NCI-H1105 treated with DMSO at 0.1 percent for 48 hours (cell line): ENCODE data around the gene COL12A1.

Experiments used
- DNase-seq: peaks from one replicate; lab custom pipeline; 2025; lab: John Stamatoyannopoulos, UW

Gene COL12A1

DNA sequence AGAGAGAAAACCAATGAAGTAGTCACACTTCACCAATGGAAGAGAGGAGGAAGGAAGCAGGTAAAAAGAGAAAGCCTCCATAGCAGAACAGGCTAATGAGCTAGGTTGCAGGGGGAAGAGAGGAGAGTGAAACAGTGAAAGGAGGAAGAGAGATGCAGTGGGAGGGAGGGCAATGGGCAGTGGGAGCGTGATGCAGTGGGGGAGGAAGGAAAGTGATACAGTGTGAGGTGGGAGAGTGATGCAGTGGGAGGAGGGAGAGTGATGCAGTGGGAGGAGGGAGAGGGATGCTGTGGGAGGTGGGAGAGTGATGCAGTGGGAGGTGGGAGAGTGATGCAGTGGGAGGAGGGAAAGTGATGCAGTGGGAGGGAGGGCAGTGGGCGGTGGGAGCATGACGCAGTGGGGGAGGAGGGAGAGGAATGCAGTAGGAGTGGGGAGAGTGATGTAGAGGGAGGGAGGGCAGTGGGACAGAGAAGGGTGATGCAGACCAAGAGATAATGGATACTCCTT, 29.7 kb downstream of the COL12A1 start:
- no peak for DNase-seq

DNA sequence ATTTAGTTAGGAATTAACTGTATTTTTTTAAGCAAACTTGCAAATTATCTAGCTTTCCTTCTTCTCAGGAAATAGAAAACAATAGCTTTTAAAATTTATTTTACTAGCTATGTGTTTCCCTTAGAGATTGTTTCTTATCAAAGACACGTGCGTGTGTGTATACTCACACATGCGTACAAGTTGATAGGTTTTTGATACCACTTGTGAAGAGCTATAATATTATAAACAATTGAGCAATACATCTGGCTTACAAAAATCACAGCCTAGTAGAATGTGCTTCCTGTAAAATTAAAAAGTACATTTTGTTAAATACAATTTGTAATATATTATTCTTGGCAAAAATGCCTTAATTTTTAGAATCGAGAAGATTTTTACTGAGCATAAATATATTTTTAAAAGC, 33.9 kb downstream of the COL12A1 start:
- no peak for DNase-seq

DNA sequence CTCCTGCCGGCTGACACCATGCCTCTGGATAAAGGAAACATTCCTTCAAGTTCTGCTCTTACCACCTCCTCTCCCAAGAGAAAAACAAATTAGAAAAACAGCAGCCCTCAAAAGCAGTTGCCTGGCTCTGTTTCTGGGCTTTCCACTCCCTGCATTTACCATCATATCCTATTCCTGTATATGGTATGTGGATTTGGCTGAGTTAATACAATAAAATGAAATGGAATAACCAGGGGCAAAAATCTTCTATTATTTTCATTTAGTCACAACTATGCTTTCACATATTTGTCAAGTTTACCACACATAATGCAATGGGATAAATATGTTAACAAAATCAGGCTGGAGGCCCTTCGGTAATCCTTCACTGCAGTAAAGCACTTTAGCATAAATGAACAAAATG, 34.3 kb downstream of the COL12A1 start:
- DNase-seq = no peak

DNA sequence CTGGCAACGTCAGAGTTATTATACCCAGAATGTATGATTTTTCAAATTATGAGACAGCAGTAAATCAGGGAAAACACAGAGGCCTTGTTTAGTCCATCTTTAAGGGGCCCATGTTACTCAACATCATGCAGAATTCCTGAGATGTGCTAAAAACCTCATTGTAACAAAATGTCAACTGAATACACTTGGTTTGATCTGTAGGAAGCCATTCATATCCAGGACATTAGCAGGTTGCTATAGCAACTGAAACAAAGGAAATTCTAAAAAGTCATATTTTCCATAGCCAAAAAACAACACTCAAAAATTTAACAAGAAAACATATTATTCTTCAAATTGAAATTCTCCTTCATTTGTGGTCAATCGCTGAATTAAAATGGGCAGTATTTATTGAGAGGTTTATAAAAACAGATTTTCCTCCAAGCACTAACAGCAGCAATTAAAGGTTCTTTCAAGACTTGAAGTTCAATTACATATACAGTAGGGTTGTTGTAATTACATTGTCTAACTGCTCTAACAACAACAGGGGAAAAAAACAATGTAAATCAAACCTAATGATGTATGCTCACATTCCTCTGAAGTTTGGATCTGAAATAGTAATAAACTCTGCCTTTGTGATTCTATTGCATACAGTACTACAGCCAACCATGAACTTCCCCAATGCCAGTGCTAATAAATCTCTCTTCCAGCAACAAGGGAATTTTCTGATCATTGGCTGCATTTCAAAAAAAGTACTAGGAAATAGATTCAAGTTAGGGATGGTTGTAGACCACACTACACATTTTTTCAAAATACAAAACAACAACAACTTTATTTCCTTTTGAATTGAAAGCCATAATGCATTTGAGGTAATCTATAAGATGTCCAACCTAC, 34.9 kb downstream of the COL12A1 start:
- no peak for DNase-seq

DNA sequence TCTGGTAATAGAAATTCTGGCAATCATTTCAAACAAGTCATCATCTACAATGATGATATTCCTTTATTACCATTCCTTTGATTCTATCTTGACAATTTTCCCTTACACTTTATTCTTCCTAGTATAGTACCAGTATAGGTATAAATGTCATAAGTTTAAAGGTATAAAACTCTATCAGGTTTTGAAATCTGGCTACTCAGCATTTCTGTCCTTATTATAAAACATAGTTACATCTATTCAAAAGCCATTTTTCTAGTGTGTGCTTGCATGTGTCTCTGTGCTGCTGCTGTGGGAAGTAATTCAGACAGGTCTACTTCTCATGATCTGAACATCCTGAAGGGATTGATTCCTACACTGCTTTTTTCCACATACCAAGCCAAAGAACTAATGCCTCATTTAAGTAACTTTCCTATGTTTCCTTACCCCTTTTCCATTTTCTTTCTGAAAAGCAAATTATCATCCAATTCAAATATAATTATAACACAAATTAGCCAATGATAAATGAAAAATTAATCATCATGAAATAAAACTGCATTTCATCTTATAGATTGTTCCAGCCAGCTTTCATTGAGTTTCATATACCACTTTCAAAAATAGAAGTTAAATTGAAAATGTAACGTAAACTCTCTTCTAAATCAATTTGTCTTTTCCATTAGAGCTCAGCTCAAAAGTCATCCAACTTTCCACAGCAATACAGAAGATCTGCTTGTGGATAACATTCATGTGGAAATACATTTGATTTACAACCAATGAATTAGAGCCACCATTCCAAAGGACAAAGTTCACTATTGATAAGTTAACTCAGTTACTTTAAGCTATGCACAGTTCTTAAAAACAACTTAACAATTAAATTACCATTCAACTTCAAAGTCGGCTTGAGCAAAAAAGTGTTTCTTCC, 35.9 kb downstream of the COL12A1 start:
- DNase-seq = no peak

DNA sequence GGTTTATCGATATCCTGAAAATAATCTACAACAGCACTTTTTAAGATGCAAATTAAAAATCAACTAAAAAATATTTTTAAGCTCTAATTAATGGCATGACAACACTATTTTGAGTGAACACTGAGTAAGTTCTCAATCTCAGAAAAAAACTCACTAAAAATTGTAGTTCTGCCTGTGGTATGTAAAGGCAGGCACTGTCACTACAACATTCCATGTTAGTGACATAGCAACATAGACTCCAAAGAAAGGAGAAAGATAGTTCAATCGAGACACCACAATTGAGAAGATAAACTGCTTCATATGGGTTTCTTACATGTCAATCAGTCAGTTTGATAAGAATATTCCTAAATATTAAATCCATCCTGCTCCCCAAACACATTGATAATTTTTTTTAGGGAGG, 38.0 kb downstream of the COL12A1 start:
- no peak for DNase-seq

DNA sequence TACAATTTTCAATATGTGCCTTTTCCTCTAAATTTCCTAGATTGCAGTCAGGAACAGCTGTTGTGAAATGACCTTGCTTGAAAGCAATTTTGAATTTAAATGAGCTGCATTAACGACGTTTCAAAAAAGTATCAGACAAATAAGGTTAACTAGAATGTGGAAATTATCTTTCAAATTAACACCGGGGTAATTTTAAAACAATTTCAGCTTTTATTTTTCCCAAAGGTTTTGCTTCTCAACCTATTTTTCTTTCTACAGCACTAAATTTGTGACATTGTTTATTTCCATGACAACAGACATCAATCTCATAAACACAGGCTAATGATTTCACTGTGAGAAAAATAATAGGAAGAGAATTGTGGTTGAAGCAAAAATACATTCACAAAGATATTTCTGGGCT, 38.5 kb downstream of the COL12A1 start:
- no peak for DNase-seq

DNA sequence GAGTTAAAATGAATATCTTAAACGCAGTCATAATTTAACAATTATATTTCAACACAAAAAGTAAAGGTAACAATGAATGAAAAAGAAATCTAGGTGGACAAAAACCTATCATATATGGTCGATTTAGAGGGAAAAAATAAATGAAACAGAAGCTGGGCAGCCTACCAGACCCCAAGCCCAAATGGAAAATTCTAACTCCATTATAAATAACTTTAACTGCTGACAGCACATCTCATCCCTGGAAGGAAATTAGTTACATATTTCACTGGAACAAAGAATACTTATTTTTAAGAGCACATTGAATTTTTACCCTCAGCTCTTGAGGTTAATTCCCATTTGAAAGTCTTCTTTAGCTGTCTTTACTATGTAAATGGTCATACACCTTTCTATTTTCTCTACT, 39.1 kb downstream of the COL12A1 start:
- no peak for DNase-seq

DNA sequence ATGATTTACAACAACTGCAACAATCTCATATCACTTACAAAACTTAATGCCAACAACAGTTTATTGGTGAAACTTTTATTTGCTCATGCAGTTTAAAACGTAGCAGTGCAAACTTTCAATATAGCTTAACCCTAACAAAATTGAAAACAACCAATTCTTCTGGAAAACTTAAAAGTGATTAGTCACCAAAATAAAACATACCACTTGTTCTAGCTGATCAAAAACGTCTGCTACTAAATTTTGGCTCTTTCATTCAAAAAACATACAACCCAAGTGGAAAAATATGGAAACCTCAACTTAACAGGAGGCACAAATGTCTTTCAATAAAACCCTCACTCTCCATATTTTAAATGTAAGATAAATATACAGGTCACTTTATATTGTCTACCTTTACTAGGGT, 39.6 kb downstream of the COL12A1 start:
- no peak for DNase-seq

DNA sequence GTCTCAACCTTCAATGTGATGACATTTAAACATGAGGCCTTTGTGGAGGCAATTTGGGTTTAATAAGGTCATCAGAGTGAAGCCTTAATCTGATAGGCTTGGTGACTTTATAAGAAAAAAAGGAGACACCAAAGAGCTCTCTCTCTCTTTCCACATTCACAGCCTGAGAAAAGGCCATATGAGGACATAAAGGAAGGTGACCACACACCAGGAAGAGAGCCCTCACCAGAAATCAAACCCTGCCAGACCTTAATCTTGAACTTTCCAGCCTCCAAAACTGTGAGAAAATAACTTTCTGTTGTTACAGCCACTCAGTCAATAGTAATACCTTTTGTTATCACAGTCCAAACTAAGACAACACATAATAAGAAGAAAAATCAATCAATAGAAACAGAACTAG, 47.7 kb downstream of the COL12A1 start:
- no peak for DNase-seq

DNA sequence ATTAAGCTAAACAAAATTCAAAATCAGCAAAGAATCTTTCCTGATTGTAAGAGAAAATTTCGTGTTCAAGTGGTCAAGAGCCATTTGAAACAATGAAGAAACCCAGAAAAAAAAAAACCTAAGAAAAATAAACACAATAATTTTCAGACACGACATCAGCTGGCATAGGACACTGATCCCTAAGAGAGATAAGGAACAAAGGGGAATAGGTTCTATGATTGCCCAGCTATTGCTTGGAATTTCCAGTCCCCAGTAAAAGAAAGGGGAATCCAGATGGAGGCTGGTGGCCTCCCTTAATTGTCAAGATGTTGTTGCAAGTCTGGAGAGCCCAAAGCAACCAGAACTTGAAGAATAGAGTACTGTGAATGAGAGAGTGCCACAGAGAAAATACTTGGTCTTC, 48.5 kb downstream of the COL12A1 start:
- no peak for DNase-seq

DNA sequence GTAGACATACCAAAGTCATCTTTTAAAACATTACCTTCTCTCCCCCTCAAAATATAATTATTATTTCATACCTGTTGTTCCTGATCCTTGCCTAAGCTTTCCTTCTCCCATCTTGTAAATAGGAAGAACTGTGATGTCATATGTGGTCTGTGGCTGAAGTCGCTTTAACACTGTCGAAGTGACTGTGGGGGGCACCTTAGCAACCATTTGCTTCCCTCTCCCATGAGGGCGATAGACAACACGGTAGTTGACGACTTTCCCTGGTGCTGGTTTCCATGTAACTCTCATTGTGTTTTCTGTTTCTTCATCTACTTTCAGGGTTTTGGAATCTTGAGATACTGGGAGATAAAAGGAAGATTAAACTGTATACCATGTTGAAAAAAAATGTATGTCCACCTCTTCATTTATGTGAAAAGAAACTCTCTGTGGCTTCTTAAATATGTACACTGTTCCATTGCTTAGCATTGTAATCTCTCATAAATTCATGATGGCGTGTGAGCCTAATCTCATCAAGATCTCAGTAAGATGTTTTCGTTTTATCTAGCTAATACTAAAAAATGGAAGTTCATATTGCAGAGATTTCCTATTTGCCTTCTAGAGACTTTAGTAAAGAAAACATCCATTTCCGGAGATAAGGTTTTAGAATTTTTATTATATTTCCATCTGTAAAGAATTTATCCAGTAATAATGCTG, 49.5 kb downstream of the COL12A1 start:
- DNase-seq = no peak

DNA sequence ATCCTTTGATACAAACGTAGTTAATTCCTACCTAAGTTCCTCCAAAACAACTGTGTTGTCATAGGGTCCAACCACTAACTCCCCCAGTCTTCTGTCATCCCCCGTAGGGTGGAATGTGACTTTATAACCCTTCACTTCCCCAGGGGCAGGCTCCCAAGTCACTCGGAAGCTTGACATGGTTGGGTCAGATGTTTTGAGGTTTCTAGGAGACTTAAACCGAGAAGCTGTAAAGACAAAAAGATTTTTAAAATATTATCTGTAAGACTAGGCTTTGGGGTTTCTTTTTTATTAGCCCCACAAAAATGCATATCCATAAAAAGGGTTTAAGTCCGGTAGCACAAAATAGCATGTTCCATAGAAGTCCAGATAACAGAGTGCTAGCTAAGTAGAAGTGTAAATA, 50.2 kb downstream of the COL12A1 start:
- no peak for DNase-seq

DNA sequence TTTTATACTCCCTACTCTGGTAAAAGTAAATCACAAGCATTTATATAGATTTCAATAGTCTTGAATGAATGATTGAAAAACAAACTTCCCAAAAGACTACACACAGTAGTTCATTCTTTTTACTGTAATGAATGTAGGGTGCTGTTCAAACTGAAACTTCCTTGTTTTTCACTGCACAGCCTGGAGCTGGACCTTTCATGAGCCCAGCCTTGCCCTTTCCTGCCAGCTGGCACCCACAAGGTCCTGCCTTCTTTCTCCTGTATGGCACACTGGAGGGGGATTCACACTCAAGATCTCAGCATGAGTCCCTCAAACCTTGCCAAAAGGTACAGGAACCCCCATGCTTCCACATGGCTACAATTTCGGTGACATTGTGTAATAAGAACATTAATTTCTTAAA, 50.9 kb downstream of the COL12A1 start:
- no peak for DNase-seq

DNA sequence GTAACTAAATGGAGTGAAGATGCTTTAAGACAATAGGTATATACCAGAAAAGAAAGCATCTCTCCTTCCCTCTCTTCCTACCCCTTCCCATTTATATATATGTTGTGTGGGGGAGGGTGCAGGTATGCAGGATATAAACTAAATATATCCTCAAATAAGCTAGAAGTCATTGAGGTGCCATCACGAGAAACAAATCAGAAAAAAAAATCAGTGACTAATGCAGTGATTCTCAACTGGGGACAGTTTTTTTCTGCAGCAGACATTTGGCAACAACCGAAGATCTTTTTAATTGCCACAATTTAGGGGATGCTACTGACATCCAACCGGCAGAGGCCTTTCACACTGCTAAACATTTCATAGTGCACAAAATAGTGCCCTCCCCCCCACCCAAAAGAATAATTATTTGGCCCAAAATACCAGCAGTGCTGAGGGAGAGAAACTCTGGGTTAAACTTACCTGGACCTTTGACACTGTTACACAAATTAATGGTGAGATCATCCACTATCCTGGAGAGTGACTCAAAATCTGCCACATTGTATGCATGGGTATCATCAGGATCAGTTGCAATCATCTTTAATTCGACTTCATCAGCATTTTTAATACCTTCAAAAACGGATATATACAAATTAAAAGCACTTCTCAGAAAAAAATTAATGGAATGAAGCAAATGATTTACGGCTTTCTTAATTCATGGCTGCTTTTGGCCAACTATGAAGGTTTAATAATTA, 55.0 kb downstream of the COL12A1 start:
- DNase-seq = no peak

DNA sequence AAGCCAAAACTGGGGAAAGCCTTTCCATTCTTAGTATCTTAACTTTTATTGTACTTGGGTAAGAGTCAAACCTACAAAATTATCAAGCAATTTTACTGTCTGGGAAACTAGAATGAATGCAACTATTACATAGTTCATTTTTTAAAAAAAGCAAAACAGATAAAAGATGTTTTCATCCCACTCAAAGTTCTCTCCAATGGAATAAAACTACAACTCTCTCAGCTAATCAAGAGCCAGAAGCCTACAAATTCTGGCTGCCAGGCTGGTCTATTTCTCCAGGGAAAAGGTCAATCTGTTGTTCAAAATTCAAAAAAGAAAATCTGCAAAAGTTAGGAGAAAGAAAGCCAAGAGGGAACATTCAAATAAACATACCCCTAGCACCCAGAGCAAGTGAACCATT, 56.2 kb downstream of the COL12A1 start:
- DNase-seq = no peak

DNA sequence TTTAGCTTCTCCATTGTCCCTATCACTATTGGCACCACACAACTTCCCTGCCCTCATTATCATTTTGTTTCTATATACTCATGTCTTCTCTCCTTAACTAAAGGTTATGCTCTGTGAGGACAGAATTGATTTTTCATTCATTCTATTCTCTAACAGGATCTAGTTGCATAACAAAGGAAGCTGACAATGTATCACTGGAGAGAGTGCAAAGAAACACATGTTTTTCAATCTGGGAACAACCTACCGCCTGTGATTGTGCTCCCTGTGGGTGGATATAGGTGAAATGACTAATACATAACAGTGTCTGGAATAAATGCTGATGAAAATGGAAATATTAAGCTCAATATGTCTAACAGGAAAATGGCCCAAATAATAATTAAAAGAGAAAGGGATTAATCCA, 56.6 kb downstream of the COL12A1 start:
- no peak for DNase-seq

DNA sequence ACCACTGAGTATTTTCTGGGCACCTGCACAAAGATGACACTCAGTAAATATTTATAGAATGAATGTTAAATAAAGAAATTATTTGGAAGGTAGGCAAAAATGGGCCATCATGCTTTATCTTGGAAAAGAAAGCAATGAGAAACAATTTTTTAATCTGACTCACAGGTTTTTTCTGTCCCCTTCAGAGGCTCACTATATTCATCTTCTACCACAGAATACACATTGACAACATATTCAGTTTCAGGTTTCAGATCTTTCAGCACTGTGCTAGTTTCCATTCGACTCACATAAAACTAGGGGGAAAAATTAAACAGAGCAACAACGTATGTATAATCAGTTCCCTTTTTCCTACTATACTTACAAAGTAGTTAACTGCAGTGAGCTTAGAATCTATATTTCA, 58.3 kb downstream of the COL12A1 start:
- no peak for DNase-seq

DNA sequence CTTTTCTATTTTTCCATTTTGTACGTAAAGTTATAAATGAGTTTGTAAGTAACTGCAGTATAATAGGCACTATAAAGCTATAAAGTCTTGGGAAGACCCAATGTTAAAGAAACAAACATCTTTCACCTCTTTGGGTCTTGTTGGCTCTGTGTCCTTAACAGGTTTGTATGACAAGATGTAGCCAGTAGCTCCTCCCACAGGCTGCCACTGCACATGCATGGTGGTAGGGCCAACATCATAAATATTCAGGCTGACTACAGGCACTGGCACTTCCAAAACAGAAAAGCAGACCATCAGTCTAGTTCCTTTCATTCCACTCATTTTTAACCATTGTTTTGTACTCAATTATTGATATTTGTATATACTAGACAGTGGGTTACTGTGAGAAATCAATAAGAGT, 59.9 kb downstream of the COL12A1 start:
- DNase-seq = no peak

DNA sequence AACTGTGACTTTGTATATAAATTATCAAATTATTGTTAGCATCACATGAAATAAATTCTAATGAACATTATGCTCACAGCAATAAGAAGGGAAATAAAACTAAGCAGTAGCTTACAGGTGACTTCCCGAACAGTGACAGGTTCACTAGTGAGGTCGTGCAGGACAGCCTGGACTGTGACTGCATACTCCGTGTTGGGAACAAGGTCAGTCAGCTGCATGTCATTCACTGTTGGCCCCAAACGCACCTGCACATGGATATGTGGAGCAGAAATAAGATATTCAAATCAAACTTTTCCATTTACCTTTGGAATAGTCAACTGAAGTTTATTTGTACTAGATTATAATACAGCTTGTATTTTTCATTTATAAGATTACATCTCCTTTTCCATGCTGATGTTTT, 60.6 kb downstream of the COL12A1 start:
- no peak for DNase-seq

DNA sequence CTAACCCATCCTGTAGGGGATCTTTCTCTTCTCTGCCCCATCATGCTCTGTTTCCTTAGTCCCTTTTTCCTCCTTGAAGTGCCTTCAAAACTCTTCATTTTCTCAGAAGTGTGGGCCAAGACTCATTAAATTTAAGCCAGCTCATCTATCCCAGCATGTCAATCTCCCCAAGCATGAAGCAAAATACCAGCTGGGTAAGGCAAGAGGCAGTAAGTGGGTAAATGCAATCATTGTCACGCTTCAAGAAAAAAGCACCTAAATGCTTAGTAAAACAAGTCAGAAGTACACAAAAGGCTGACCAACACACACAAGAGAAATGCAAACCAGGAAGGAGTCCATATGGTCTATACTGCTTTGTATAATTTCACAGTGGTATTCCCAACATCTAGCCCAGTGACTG, 61.5 kb downstream of the COL12A1 start:
- DNase-seq = no peak

DNA sequence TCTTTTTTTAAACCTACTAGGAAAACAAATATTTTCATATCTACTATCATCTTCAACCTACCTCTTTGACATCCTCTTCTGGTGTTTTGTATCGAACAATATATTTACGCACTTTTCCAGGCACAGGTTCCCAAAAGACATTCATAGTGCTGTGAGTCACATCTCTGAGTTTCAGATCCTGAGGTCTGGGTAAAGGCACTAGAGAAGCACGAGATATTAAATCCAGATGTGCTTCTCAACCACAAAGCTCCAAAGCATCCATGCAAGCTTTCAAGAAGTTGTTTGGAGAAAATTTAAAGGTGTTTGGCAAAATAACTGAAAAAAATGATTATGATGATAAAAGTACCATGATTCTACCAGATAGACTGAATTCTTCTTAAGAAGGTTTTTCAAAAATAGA, 62.7 kb downstream of the COL12A1 start:
- DNase-seq = no peak
